ENCODE results near the gene PRKCQ. TPM values are rescaled to one million over a fixed set of nuclear protein-coding genes. Genes with fewer than 3 reads are reported as not detected.

Gene PRKCQ
- total RNA-seq, 1 experiment from 2014 or later: 12.1 TPM

DNA sequence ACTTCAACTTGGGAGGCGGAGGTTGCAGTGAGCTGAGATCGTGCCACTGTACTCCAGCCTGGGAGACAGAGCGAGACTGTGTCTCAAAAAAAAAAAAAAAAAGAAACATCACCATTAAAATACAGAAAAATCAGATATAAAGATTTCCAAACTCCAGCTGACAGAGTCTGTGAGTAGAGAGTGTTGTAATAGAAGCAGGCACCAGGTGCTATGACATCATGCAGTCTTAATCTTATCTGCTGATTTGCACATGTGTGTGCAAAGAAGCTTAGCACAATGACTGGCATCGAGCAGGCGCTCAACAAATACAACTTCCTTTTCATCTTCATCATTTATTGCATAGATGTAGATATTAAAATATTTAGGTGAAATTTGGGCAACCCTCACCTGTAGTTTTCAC is 92.2 kb downstream of the PRKCQ start:
- peaks cover 13 to 60% (median 37%) of the 10 kb centered on the region in 3 experiments for H3K36me3 Mint-ChIP-seq (ENCODE audit: insufficient read depth in 1 of 3, low read depth in 3 of 3)
- H4K8ac ChIP-seq (replicated peaks; ENCODE audit: insufficient read length, low read depth, low read length): no peak overlapping the region
- no peak overlapping the region for H3K4ac ChIP-seq (ENCODE audit: low read depth, low read length)
- no peak overlapping the region for H2BK15ac ChIP-seq (ENCODE audit: low read depth, low read length)
- H3K4me3 Mint-ChIP-seq: no peak overlapping the region
- no peaks in the 10 kb centered on the region for H3K4me1 Mint-ChIP-seq
- no peaks in the 10 kb centered on the region for H3K27me3 ChIP-seq (ENCODE audit: insufficient read depth, low read length)
- no peak overlapping the region for H3K18ac ChIP-seq (ENCODE audit: insufficient read length, low read depth, low read length)
- no peak overlapping the region for H2BK20ac ChIP-seq (ENCODE audit: low read depth, low read length, poor library complexity, severe bottlenecking)
- H3K4me2 ChIP-seq (ENCODE audit: insufficient read depth, insufficient read length, low read length): no peak overlapping the region
- no peak overlapping the region for H3K27ac ChIP-seq (ENCODE audit: insufficient read length, low read depth, low read length)
- no peak overlapping the region for H3T11ph ChIP-seq (ENCODE audit: low read length)
- no peak overlapping the region for H2BK5ac ChIP-seq (ENCODE audit: insufficient read length, low read length)
- no peaks in the 10 kb centered on the region for H3K79me2 ChIP-seq (ENCODE audit: insufficient read depth, low read length)
- no peaks in the 10 kb centered on the region for H3K4me1 ChIP-seq (ENCODE audit: insufficient read depth, low read length)
- H3K9me3 Mint-ChIP-seq: no peaks in the 10 kb centered on the region
- H4K20me1 ChIP-seq (ENCODE audit: control insufficient read depth, insufficient read depth, insufficient read length): no peaks in the 10 kb centered on the region
- no peak overlapping the region for H4K5ac ChIP-seq (ENCODE audit: insufficient read length, low read depth, low read length)
- H3K56ac ChIP-seq (ENCODE audit: insufficient read length, low read depth, low read length): no peak overlapping the region
- no peak overlapping the region for H2BK12ac ChIP-seq (ENCODE audit: insufficient read length, low read depth, low read length)
- H3K14ac ChIP-seq (ENCODE audit: insufficient read depth, low read length): no peak overlapping the region
- H3K27me3 Mint-ChIP-seq (ENCODE audit: low read depth): no peaks in the 10 kb centered on the region
- WGBS (ENCODE audit: extremely low coverage, insufficient read length, low lambda C conversion rate): no CpG with 5 or more reads among the region's 5 CpGs
- no peak overlapping the region for H2AK5ac ChIP-seq (ENCODE audit: insufficient read length, low read length)
- no peak for DNase-seq
- TF ChIP-seq, protein P1, sequence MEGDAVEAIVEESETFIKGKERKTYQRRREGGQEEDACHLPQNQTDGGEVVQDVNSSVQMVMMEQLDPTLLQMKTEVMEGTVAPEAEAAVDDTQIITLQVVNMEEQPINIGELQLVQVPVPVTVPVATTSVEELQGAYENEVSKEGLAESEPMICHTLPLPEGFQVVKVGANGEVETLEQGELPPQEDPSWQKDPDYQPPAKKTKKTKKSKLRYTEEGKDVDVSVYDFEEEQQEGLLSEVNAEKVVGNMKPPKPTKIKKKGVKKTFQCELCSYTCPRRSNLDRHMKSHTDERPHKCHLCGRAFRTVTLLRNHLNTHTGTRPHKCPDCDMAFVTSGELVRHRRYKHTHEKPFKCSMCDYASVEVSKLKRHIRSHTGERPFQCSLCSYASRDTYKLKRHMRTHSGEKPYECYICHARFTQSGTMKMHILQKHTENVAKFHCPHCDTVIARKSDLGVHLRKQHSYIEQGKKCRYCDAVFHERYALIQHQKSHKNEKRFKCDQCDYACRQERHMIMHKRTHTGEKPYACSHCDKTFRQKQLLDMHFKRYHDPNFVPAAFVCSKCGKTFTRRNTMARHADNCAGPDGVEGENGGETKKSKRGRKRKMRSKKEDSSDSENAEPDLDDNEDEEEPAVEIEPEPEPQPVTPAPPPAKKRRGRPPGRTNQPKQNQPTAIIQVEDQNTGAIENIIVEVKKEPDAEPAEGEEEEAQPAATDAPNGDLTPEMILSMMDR (conservative IDR thresholded peaks at IDR 0.05): no peak
- H3K9me3 ChIP-seq (ENCODE audit: control insufficient read depth, low read depth, low read length): no peaks in the 10 kb centered on the region
- H2AFZ ChIP-seq (ENCODE audit: low read length): no peak overlapping the region
- no peaks in the 10 kb centered on the region for H3K23me2 ChIP-seq (ENCODE audit: insufficient read length, low read depth, low read length, poor library complexity, severe bottlenecking)
- no peak overlapping the region for H2BK120ac ChIP-seq (ENCODE audit: low read depth, low read length, poor library complexity, severe bottlenecking)
- H4K91ac ChIP-seq (ENCODE audit: insufficient read length, low read depth, low read length): no peak overlapping the region
- H3K27ac Mint-ChIP-seq: no peak overlapping the region
- H3K23ac ChIP-seq (ENCODE audit: insufficient read length, low read depth, low read length): no peak overlapping the region
- H3K9ac ChIP-seq (ENCODE audit: extremely low read depth, insufficient read length, low read length): no peak overlapping the region
- H3K79me1 ChIP-seq (ENCODE audit: insufficient read depth, low read depth, low read length, poor library complexity, severe bottlenecking): no peaks in the 10 kb centered on the region
